IMR-90 (cell line): ENCODE data around the gene ERMP1. TPM values are rescaled to one million over a fixed set of nuclear protein-coding genes. Genes with fewer than 3 reads are reported as not detected.

Source experiments
- ATAC-seq: fragments of 200-7000 bp; cut with Tn5 transposase; 2 replicates; pipeline ENCODE4 v1.9.1; 2020; ENCODE audit warnings: low read depth, mild to moderate bottlenecking, moderate library complexity
- BruUV-seq: library from RNA; stranded (reverse); fragments of 400-500 nt; replicated peaks from 2 replicates; lab custom pipeline; 2021; lab: Mats Ljungman, UMichigan
- CTCF ChIA-PET: fragments of 300-600 bp; formaldehyde crosslinking; extraction: SDS; loops from one replicate; lab custom pipeline; 2021; ENCODE audit warnings: antibody characterized with exemption; lab: Yijun Ruan, JAX
- POLR2A ChIA-PET: fragments of 300-600 bp; sonication (Branson Sonifier 250); formaldehyde crosslinking; loops from one replicate; lab custom pipeline; 2022; ENCODE audit warnings: antibody characterized with exemption; ENCODE audit not compliant: unreplicated experiment; lab: Charles Lee
- DNase-seq: peaks from one replicate; pipeline ENCODE4 v3.0.0; 2013
- H2AFZ ChIP-seq: replicated peaks from 2 replicates; pipeline ENCODE3; 2013; ENCODE audit warnings: low read length, mild to moderate bottlenecking; ENCODE audit not compliant: poor library complexity
- H2AK5ac ChIP-seq: 2 replicates; pipeline ENCODE4 v1.6.1; 2013; ENCODE audit warnings: low read depth, low read length, inconsistent platforms
- H2AK9ac ChIP-seq: replicated peaks from 2 replicates; pipeline ENCODE3; 2013; ENCODE audit warnings: mild to moderate bottlenecking, low read depth, low read length, moderate library complexity; ENCODE audit not compliant: poor library complexity
- H2BK120ac ChIP-seq: 2 replicates; pipeline ENCODE4 v1.6.1; 2013; ENCODE audit warnings: low read depth, low read length, inconsistent platforms
- H2BK15ac ChIP-seq: 3 replicates; pipeline ENCODE4 v1.6.1; 2013; ENCODE audit warnings: low read depth, low read length, inconsistent platforms
- H2BK20ac ChIP-seq: 2 replicates; pipeline ENCODE4 v1.6.1; 2013; ENCODE audit warnings: low read depth, mild to moderate bottlenecking, inconsistent platforms, low read length, moderate library complexity
- H2BK5ac ChIP-seq: 2 replicates; pipeline ENCODE4 v1.6.1; 2013; ENCODE audit warnings: mild to moderate bottlenecking, low read depth, low read length, inconsistent platforms; ENCODE audit not compliant: poor library complexity, severe bottlenecking
- H3K14ac ChIP-seq: replicated peaks from 2 replicates; pipeline ENCODE4 v1.6.1; 2013; ENCODE audit warnings: low read depth, low read length, inconsistent platforms
- H3K18ac ChIP-seq: 2 replicates; pipeline ENCODE4 v1.6.1; 2013; ENCODE audit warnings: low read depth, low read length, control low read depth
- H3K23ac ChIP-seq: 2 replicates; pipeline ENCODE4 v1.6.1; 2013; ENCODE audit warnings: low read depth, low read length, inconsistent platforms
- H3K27ac ChIP-seq: 2 replicates; pipeline ENCODE4 v1.5.1; 2013; ENCODE audit warnings: mild to moderate bottlenecking, control low read depth, low read length; ENCODE audit not compliant: insufficient read depth
- H3K27me3 ChIP-seq: 2 replicates; pipeline ENCODE4 v1.6.1; 2013; ENCODE audit warnings: low read length; ENCODE audit not compliant: control insufficient read depth, insufficient read depth
- H3K36me3 ChIP-seq: 2 replicates; pipeline ENCODE4 v1.6.1; 2013; ENCODE audit warnings: low read length, mixed read lengths; ENCODE audit not compliant: control insufficient read depth, insufficient read depth
- H3K4ac ChIP-seq: 2 replicates; pipeline ENCODE4 v1.6.1; 2013; ENCODE audit warnings: low read depth, low read length, inconsistent platforms
- H3K4me1 ChIP-seq: 2 replicates; pipeline ENCODE4 v1.6.1; 2013; ENCODE audit warnings: low read length, mixed read lengths; ENCODE audit not compliant: control insufficient read depth, insufficient read depth
- H3K4me2 ChIP-seq: 2 replicates; pipeline ENCODE4 v1.6.1; 2013; ENCODE audit warnings: low read depth, mild to moderate bottlenecking, control low read depth, low read length, moderate library complexity
- H3K4me3 ChIP-seq: 2 replicates; pipeline ENCODE4 v1.5.1; 2013; ENCODE audit warnings: low read depth, mild to moderate bottlenecking, control low read depth, low read length, moderate library complexity; ENCODE audit not compliant: insufficient read depth
- H3K56ac ChIP-seq: 2 replicates; pipeline ENCODE4 v1.6.1; 2013; ENCODE audit warnings: low read length, inconsistent platforms; ENCODE audit not compliant: insufficient read depth; ENCODE audit errors: extremely low read depth
- H3K79me1 ChIP-seq, 2 experiments: 2 replicates each; pipeline ENCODE4 v1.6.1; 2013; ENCODE audit warnings: low read length in 2 of 2, inconsistent platforms in 1 of 2, low read depth in 1 of 2
- H3K9ac ChIP-seq: 2 replicates; pipeline ENCODE4 v1.6.1; 2013; ENCODE audit warnings: low read depth, low read length, control low read depth
- H3K9me1 ChIP-seq: 2 replicates; pipeline ENCODE4 v1.6.1; 2013; ENCODE audit warnings: low read length, inconsistent platforms; ENCODE audit not compliant: insufficient read depth
- H3K9me3 ChIP-seq: 2 replicates; pipeline ENCODE4 v1.6.1; 2013; ENCODE audit warnings: low read length; ENCODE audit not compliant: control insufficient read depth, insufficient read depth
- H4K20me1 ChIP-seq: 2 replicates; pipeline ENCODE4 v1.6.1; 2013; ENCODE audit warnings: low read length, inconsistent platforms; ENCODE audit not compliant: insufficient read depth
- H4K5ac ChIP-seq: 2 replicates; pipeline ENCODE4 v1.6.1; 2013; ENCODE audit warnings: mild to moderate bottlenecking, low read depth, low read length, control low read depth
- H4K8ac ChIP-seq, 2 experiments: 2 replicates each; pipeline ENCODE4 v1.6.1; 2013; ENCODE audit warnings: low read depth in 2 of 2, low read length in 2 of 2, control low read depth in 1 of 2, inconsistent platforms in 1 of 2
- H4K91ac ChIP-seq: 2 replicates; pipeline ENCODE4 v1.6.1; 2013; ENCODE audit warnings: low read depth, low read length, inconsistent platforms; ENCODE audit not compliant: insufficient read depth
- BHLHE40 ChIP-seq: fragments of 150-350 bp; IDR thresholded peaks from 2 replicates; pipeline ENCODE4 v1.6.1; 2016; ENCODE audit warnings: mild to moderate bottlenecking, low read depth, low read length
- CEBPB ChIP-seq: IDR thresholded peaks from 2 replicates; pipeline ENCODE4 v1.6.1; 2012; ENCODE audit warnings: low read depth, low read length, improper control_type of control experiment
- CHD1 ChIP-seq: IDR thresholded peaks from 2 replicates; pipeline ENCODE4 v1.6.1; 2012; ENCODE audit warnings: low read depth, low read length, improper control_type of control experiment
- FOS ChIP-seq: fragments of 150-350 bp; IDR thresholded peaks from 2 replicates; pipeline ENCODE4 v1.6.1; 2016; ENCODE audit warnings: low read depth, low read length
- MAFK ChIP-seq: IDR thresholded peaks from 2 replicates; pipeline ENCODE4 v1.6.1; 2012; ENCODE audit warnings: low read depth, low read length, improper control_type of control experiment
- MAZ ChIP-seq: IDR thresholded peaks from 2 replicates; pipeline ENCODE4 v1.6.1; 2012; ENCODE audit warnings: low read depth, mild to moderate bottlenecking, low read length, improper control_type of control experiment, moderate library complexity, borderline replicate concordance
- MXI1 ChIP-seq: IDR thresholded peaks from 2 replicates; pipeline ENCODE4 v1.6.1; 2012; ENCODE audit warnings: low read depth, mild to moderate bottlenecking, low read length, moderate library complexity, borderline replicate concordance
- NFE2L2 ChIP-seq: fragments of 150-350 bp; IDR thresholded peaks from 2 replicates; pipeline ENCODE4 v1.6.1; 2016; ENCODE audit warnings: low read depth, mild to moderate bottlenecking, low read length
- POLR2A ChIP-seq: IDR thresholded peaks from 2 replicates; pipeline ENCODE4 v1.6.1; 2012; ENCODE audit warnings: mild to moderate bottlenecking, low read depth, low read length
- RAD21 ChIP-seq: IDR thresholded peaks from 2 replicates; pipeline ENCODE4 v1.6.1; 2012; ENCODE audit warnings: low read length, improper control_type of control experiment
- RCOR1 ChIP-seq: IDR thresholded peaks from 2 replicates; pipeline ENCODE4 v1.6.1; 2012; ENCODE audit warnings: mild to moderate bottlenecking, low read length, improper control_type of control experiment; ENCODE audit not compliant: insufficient replicate concordance
- RFX5 ChIP-seq: IDR thresholded peaks from 2 replicates; pipeline ENCODE4 v1.8.0; 2012; ENCODE audit warnings: low read depth, mild to moderate bottlenecking, low read length, moderate library complexity
- SMC3 ChIP-seq: fragments of 150-350 bp; IDR thresholded peaks from 2 replicates; pipeline ENCODE4 v1.6.1; 2016; ENCODE audit warnings: low read depth, mild to moderate bottlenecking, antibody characterized with exemption, low read length, moderate library complexity
- WGBS, 2 experiments: methylation state at CpG; one replicate each; pipeline versions ENCODE4 v1.1.5 to v1.1.7; 2013; ENCODE audit warnings: missing lambda C conversion rate in 2 of 2; ENCODE audit not compliant: insufficient read length in 1 of 2; ENCODE audit errors: extremely low coverage in 2 of 2; 5-methylcytosine and 5-hydroxymethylcytosine counted together
- dilution Hi-C: fragments of 300-500 bp; cut with HindIII; formaldehyde crosslinking; loops from one replicate; pipeline ENCODE4 v1.14.3; 2018; ENCODE audit warnings: low sequenced_read_pairs; ENCODE audit not compliant: unreplicated experiment
- in situ Hi-C: fragments of 300-500 bp; cut with MboI; formaldehyde crosslinking; loops from 3 replicates; pipeline ENCODE4 v1.14.3; 2019; ENCODE audit warnings: low sequenced_read_pairs, inconsistent platforms, mixed read lengths
- intact Hi-C: fragments of 100-400 bp; cut with micrococcal nuclease; formaldehyde crosslinking; loops from 2 replicates; pipeline ENCODE4 v1.10.0; 2022
- polyA plus RNA-seq, 3 experiments: library from polyadenylated mRNA; depleted of rRNA; stranded (reverse); fragments of >200 nt; gene quantifications; 2 replicates each; pipeline ENCODE4 v1.2.3, GENCODE V29; 2012; ENCODE audit warnings: low replicate concordance in 1 of 3
- total RNA-seq: library from RNA; depleted of rRNA; stranded (reverse); fragments of >200 nt; gene quantifications from 2 replicates; pipeline ENCODE4 v1.2.3, GENCODE V29; 2012
- TF ChIP-seq, protein P1 (sequence below): fragments of 150-350 bp; IDR thresholded peaks from 2 replicates; pipeline ENCODE4 v1.6.1; 2017; ENCODE audit warnings: mild to moderate bottlenecking, antibody characterized with exemption, low read length, low read depth
- TF ChIP-seq, protein P2 (sequence below): fragments of 150-350 bp; IDR thresholded peaks from 2 replicates; pipeline ENCODE4 v1.6.1; 2016; ENCODE audit warnings: low read depth, mild to moderate bottlenecking, low read length, moderate library complexity, borderline replicate concordance
- TF ChIP-seq, protein P3 (sequence below): conservative IDR thresholded peaks from 2 replicates; pipeline ENCODE4 v1.5.1; 2012; ENCODE audit warnings: mild to moderate bottlenecking, low read depth, low read length, improper control_type of control experiment

ERMP1 gene
- total and polyA plus RNA-seq, 2 of the 4 experiments (the other 2 are of a cell fraction), result 2.2 to 4.7 TPM

DNA sequence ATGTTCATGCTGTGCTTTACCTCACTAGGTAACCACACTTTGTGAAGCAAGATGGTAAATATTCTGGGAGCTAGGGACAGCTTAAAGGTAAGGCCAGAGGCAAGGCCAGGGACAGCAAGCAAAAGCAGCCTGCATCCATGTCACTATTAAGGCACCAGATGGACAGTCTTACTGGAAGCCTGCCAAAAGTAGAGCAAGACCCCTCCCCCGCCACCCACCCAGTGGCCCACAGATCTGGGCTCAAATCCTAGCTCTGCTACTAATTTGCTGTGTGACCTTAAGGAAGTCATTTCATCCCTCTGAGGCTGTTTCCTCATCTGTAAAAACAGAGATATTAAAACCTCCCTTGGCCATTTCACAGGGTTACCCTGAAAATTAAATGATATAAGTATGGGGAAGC, 13.2 kb upstream of the ERMP1 start:
- peak overlapping the region; percentile 44; the same call in 1 of the 2 replicates for H4K5ac ChIP-seq
- H3K4me1 ChIP-seq, result peaks cover 12% of the 10 kb centered on the region
- peak overlapping the region; percentile 40; the same call in 1 of the 3 replicates for H2BK15ac ChIP-seq
- no peak overlapping the region for H3K27ac ChIP-seq
- H2AK5ac ChIP-seq, result peak overlapping the region; percentile 10; the same call in 1 of the 2 replicates
- H4K8ac ChIP-seq, result no peak overlapping the region
- H2BK120ac ChIP-seq, result peak overlapping the region; percentile 32; the same call in 1 of the 2 replicates
- no peak overlapping the region for H3K4me2 ChIP-seq
- H3K14ac ChIP-seq, result no peak overlapping the region
- WGBS, 2 experiments, result no CpG with 5 or more reads among the region's 1 CpG
- peak overlapping the region; percentile 63 for H3K18ac ChIP-seq
- H4K20me1 ChIP-seq, result peaks cover 14% of the 10 kb centered on the region; the same call in 1 of the 2 replicates
- no TSS peak for BruUV-seq
- dilution Hi-C loops (no loop called here), intact Hi-C loops (no loop called here), in situ Hi-C loops (no loop called here)
- no peak overlapping the region for H3K4me3 ChIP-seq
- H3K9me1 ChIP-seq, result 0 out of 2 replicates have a peak, but pooled peaks cover 8% of the 10 kb centered on the region
- H2BK20ac ChIP-seq, result peak overlapping the region; percentile 20; the same call in 1 of the 2 replicates
- H4K91ac ChIP-seq, result no peak overlapping the region
- ChIA-PET POLR2A (no interaction called here), CTCF (no interaction called here)
- no peak overlapping the region for H3K23ac ChIP-seq
- no peak overlapping the region for H2AFZ ChIP-seq
- peak overlapping the region; percentile 19; the same call in 1 of the 2 replicates for H3K4ac ChIP-seq
- H2AK9ac ChIP-seq, result no peak overlapping the region
- no peak for DNase-seq
- TF ChIP-seq MXI1 (no peak), MAFK (no peak), RFX5 (no peak), MAZ (no peak), RAD21 (no peak), POLR2A (no peak), SMC3 (no peak), FOS (no peak), BHLHE40 (no peak), RCOR1 (no peak), NFE2L2 (no peak), CEBPB (no peak), CHD1 (no peak)
- TF ChIP-seq, protein P1, sequence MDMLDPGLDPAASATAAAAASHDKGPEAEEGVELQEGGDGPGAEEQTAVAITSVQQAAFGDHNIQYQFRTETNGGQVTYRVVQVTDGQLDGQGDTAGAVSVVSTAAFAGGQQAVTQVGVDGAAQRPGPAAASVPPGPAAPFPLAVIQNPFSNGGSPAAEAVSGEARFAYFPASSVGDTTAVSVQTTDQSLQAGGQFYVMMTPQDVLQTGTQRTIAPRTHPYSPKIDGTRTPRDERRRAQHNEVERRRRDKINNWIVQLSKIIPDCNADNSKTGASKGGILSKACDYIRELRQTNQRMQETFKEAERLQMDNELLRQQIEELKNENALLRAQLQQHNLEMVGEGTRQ, result no peak
- TF ChIP-seq, protein P2, sequence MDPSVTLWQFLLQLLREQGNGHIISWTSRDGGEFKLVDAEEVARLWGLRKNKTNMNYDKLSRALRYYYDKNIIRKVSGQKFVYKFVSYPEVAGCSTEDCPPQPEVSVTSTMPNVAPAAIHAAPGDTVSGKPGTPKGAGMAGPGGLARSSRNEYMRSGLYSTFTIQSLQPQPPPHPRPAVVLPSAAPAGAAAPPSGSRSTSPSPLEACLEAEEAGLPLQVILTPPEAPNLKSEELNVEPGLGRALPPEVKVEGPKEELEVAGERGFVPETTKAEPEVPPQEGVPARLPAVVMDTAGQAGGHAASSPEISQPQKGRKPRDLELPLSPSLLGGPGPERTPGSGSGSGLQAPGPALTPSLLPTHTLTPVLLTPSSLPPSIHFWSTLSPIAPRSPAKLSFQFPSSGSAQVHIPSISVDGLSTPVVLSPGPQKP, result no peak
- TF ChIP-seq, protein P3, sequence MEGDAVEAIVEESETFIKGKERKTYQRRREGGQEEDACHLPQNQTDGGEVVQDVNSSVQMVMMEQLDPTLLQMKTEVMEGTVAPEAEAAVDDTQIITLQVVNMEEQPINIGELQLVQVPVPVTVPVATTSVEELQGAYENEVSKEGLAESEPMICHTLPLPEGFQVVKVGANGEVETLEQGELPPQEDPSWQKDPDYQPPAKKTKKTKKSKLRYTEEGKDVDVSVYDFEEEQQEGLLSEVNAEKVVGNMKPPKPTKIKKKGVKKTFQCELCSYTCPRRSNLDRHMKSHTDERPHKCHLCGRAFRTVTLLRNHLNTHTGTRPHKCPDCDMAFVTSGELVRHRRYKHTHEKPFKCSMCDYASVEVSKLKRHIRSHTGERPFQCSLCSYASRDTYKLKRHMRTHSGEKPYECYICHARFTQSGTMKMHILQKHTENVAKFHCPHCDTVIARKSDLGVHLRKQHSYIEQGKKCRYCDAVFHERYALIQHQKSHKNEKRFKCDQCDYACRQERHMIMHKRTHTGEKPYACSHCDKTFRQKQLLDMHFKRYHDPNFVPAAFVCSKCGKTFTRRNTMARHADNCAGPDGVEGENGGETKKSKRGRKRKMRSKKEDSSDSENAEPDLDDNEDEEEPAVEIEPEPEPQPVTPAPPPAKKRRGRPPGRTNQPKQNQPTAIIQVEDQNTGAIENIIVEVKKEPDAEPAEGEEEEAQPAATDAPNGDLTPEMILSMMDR, result no peak
- no peak overlapping the region for H3K56ac ChIP-seq
- H3K9ac ChIP-seq, result no peak overlapping the region
- no peaks in the 10 kb centered on the region for H3K9me3 ChIP-seq
- no peak for ATAC-seq
- no peak overlapping the region for H2BK5ac ChIP-seq
- H3K79me1 ChIP-seq, result no peaks in the 10 kb centered on the region
- peaks cover 10% of the 10 kb centered on the region for H3K27me3 ChIP-seq
- no peaks in the 10 kb centered on the region for H3K36me3 ChIP-seq
